Left lung (tissue), 10 donors: ENCODE measurements around the gene ERBB2. TPM values are rescaled to one million over a fixed set of nuclear protein-coding genes. Genes with fewer than 3 reads are reported as not detected.
A peak's percentile ranks its signal among the peaks of the same experiment; 100 is the strongest.

ENCODE experiments used
- ATAC-seq: fragments of 200-7000 bp; cut with Tn5 transposase; one replicate; pipeline ENCODE4 v1.9.1; 2020; ENCODE audit warnings: moderate library complexity
- DNase-seq, 4 donors: peaks; one replicate each; pipeline ENCODE4 v3.0.0-alpha.2; 2013 to 2020
- H3K27ac ChIP-seq, 2 donors: fragments of 200-600 bp; sonication (generic) in 1 of 2; one replicate each; pipeline versions ENCODE4 v1.5.0 to v1.8.0; 2020 to 2021
- H3K27me3 ChIP-seq, 2 donors: fragments of 200-600 bp; sonication (generic) in 1 of 2; one replicate each; pipeline versions ENCODE4 v1.5.0 to v1.8.0; 2020 to 2021
- H3K36me3 ChIP-seq, 2 donors: fragments of 200-600 bp; sonication (generic) in 1 of 2; one replicate each; pipeline versions ENCODE4 v1.5.0 to v1.8.0; 2020 to 2021
- H3K4me1 ChIP-seq, 2 donors: fragments of 200-600 bp; one replicate each; pipeline ENCODE4 v1.8.0; 2021
- H3K4me3 ChIP-seq, 2 donors: fragments of 200-600 bp; sonication (generic) in 1 of 2; one replicate each; pipeline versions ENCODE4 v1.5.0 to v1.8.0; 2020 to 2021; ENCODE audit warnings: mild to moderate bottlenecking in 1 of 2
- H3K9me3 ChIP-seq, 2 donors: fragments of 200-600 bp; sonication (generic) in 1 of 2; one replicate each; pipeline versions ENCODE4 v1.5.0 to v1.8.0; 2020 to 2021
- intact Hi-C, 2 donors: fragments of 100-400 bp; cut with DNase I; formaldehyde crosslinking; loops; one replicate each; pipeline versions ENCODE4 v1.11.2 to v1.14.2; 2022
- polyA plus RNA-seq, 6 donors: library from polyadenylated mRNA; unstranded; fragments of 120-200 nt; gene quantifications; one replicate each; pipeline ENCODE4 v1.2.1, GENCODE V29; 2013; ENCODE audit not compliant: insufficient read length in 6 of 6
- total RNA-seq, 2 donors: library from RNA; stranded (reverse); fragmentation: NEBNext Ultra II Directional; extraction: Animal tissue kit (Norgen Biotek cat#: 25700); gene quantifications; one replicate each; pipeline ENCODE4 v1.2.1, GENCODE V29; 2021
- TF ChIP-seq, protein P1 (sequence below), 2 donors: fragments of 200-600 bp; sonication (generic) in 1 of 2; IDR thresholded peaks; one replicate each; pipeline versions ENCODE4 v1.5.0 to v1.8.0; 2021; ENCODE audit warnings: antibody characterized with exemption in 2 of 2
- donor health status: DM: no; HTN: yes; CAD: no.
- donor health status: DM: no; HTN: no; CAD: no.

The ERBB2 gene
- total and polyA plus RNA-seq, 8 donors, result 65.1 to 137 (median 107) TPM

- intact Hi-C loops, result loop anchor here in 1 of 2 donors (10.0 kb wide), 1 partner anchor 98 kb away; the partner anchor contains the start of gene STARD3
- TF ChIP-seq, protein P1, sequence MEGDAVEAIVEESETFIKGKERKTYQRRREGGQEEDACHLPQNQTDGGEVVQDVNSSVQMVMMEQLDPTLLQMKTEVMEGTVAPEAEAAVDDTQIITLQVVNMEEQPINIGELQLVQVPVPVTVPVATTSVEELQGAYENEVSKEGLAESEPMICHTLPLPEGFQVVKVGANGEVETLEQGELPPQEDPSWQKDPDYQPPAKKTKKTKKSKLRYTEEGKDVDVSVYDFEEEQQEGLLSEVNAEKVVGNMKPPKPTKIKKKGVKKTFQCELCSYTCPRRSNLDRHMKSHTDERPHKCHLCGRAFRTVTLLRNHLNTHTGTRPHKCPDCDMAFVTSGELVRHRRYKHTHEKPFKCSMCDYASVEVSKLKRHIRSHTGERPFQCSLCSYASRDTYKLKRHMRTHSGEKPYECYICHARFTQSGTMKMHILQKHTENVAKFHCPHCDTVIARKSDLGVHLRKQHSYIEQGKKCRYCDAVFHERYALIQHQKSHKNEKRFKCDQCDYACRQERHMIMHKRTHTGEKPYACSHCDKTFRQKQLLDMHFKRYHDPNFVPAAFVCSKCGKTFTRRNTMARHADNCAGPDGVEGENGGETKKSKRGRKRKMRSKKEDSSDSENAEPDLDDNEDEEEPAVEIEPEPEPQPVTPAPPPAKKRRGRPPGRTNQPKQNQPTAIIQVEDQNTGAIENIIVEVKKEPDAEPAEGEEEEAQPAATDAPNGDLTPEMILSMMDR (IDR thresholded peaks at IDR 0.05), result no peak
- Histone ChIP-seq H3K27me3 (peaks cover 3 to 27% of the 10 kb centered on the region in 2 donors), H3K4me1 (peaks cover 12 to 19% of the 10 kb centered on the region in 2 donors), H3K4me3 (no peak overlapping the region), H3K36me3 (peaks cover 0 to 18% of the 10 kb centered on the region in 2 donors), H3K9me3 (no peaks in the 10 kb centered on the region), H3K27ac (no peak overlapping the region)
- ATAC-seq, result no peak
- no peak for DNase-seq
Observed at GRCh38 chr17:39732586-39732985, 32.7 kb downstream of the ERBB2 start.

- Histone ChIP-seq H3K4me1 (peaks cover 6 to 35% of the 10 kb centered on the region in 2 donors), H3K36me3 (no peaks in the 10 kb centered on the region), H3K27me3 (peaks cover 17 to 60% of the 10 kb centered on the region in 2 donors), H3K4me3 (no peak overlapping the region), H3K9me3 (no peaks in the 10 kb centered on the region), H3K27ac (no peak overlapping the region)
- DNase-seq (no peak), ATAC-seq (no peak)
- intact Hi-C loops, result loop anchor here in 1 of 2 donors (10.0 kb wide), 1 partner anchor 101 kb away; the partner anchor contains the start of gene STARD3
- TF ChIP-seq, protein P1 (IDR thresholded peaks at IDR 0.05), result no peak
Observed at GRCh38 chr17:39735882-39736281, 36.0 kb downstream of the ERBB2 start.

- ATAC-seq (peak; percentile 47), DNase-seq (peak in 1 of 4 donors; percentile 75)
- H3K9me3 ChIP-seq, result no peaks in the 10 kb centered on the region
- H3K36me3 ChIP-seq, result no peaks in the 10 kb centered on the region
- TF ChIP-seq, protein P1 (IDR thresholded peaks at IDR 0.05), result no peak
- peaks cover 6 to 37% of the 10 kb centered on the region in 2 donors for H3K4me1 ChIP-seq
- peaks cover 17 to 66% of the 10 kb centered on the region in 2 donors for H3K27me3 ChIP-seq
- H3K4me3 ChIP-seq, result no peak overlapping the region
- peak overlapping the region; percentile 53 to 57 for H3K27ac ChIP-seq
- intact Hi-C loops, result loop anchor here in 1 of 2 donors (10.0 kb wide), 1 partner anchor 102 kb away; the partner anchor contains the start of gene STARD3
Observed at GRCh38 chr17:39736319-39737165, 36.7 kb downstream of the ERBB2 start.

DNA sequence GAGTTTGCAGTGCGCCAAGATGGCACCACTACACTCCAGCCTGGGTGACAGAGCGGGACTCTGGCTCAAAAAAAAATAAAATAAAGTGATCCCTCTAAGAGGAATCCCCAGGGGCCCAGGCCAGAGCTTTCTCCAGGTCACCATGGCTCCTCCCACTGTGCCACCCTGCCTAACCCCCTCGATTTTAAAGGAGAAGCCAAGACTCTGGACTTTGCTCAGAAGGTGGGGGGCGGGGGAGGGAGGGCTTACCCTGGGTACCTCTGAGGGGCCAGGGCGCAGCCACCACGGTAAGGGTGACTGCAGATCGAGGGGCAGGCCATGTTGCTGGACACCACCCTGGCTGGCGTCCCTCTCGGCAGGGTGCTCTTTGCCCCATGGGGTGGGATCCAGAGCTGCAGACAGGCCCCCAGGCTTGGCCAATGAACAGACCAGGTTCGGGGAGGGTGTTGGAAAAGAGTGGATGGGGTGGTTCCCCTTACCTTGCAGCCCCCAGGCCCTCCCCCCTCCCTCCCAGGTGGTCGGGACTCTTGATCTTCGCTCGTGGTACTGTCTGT is 37.4 kb downstream of the ERBB2 start:
- intact Hi-C loops, result loop anchor here in 1 of 2 donors (10.0 kb wide), 1 partner anchor 102 kb away; the partner anchor contains the start of gene STARD3
- peaks cover 6 to 37% of the 10 kb centered on the region in 2 donors for H3K4me1 ChIP-seq
- ATAC-seq, result peak; percentile 0
- H3K27me3 ChIP-seq, result peaks cover 17 to 74% of the 10 kb centered on the region in 2 donors
- H3K27ac ChIP-seq, result peak overlapping the region; percentile 53 to 57
- no peak for DNase-seq
- TF ChIP-seq, protein P1 (IDR thresholded peaks at IDR 0.05), result no peak
- H3K4me3 ChIP-seq, result peak overlapping the region; percentile 36 to 46
- no peaks in the 10 kb centered on the region for H3K36me3 ChIP-seq
- no peaks in the 10 kb centered on the region for H3K9me3 ChIP-seq
